ENCODE data around the gene LRMDA. TPM values are rescaled to one million over a fixed set of nuclear protein-coding genes. Genes with fewer than 3 reads are reported as not detected.

The LRMDA gene
- total and polyA plus RNA-seq, 2 donors (not counting 3 experiments of a cell fraction or from before 2014, with no cell fraction given), result 9.7 to 18.0 TPM

GRCh38 chr10:76049581-76050290 lies 618.3 kb downstream of the LRMDA start:
- DNase-seq (ENCODE audit: low read depth, low spot score), result no peak

More at GRCh38 chr10:76049581-76050290, 618.3 kb downstream of the LRMDA start:
- H3K27me3 ChIP-seq (ENCODE audit: control insufficient read depth in 2 of 2, insufficient read depth in 2 of 2, low read length in 2 of 2), result no peaks in the 10 kb centered on the region
- H3K9ac ChIP-seq (replicated peaks; ENCODE audit: extremely low read depth, insufficient read depth, low read length), result no peak overlapping the region
- H3K4me1 ChIP-seq (ENCODE audit: control insufficient read depth, extremely low read depth, insufficient read depth, low read length), result no peaks in the 10 kb centered on the region
- POLR2A ChIA-PET, result no interaction called here
- no peaks in the 10 kb centered on the region for H3K36me3 ChIP-seq (ENCODE audit: control insufficient read depth in 2 of 2, extremely low read depth in 1 of 2, insufficient read depth in 2 of 2, low read length in 2 of 2)
- no peak overlapping the region for H3K27ac ChIP-seq (ENCODE audit: insufficient read depth, low read depth, low read length)
- no peaks in the 10 kb centered on the region for H3K9me3 ChIP-seq (replicated peaks; ENCODE audit: control insufficient read depth, insufficient read depth, low read length)
- CTCF ChIA-PET, result no interaction called here
- no peak for FAIRE-seq
- H3K4me3 ChIP-seq (replicated peaks in 1 of 3; ENCODE audit: insufficient read depth in 1 of 3, low read depth in 1 of 3, low read length in 3 of 3), result no peak overlapping the region
- H2AFZ ChIP-seq (ENCODE audit: low read depth, low read length), result no peak overlapping the region
- TF ChIP-seq JUN (IDR thresholded peaks at IDR 0.05; ENCODE audit: borderline replicate concordance, insufficient read depth, insufficient read length, low read depth), result no peak
- no peak for TF ChIP-seq CTCF (IDR thresholded peaks at IDR 0.05; ENCODE audit: extremely low read depth in 1 of 2, insufficient read depth in 1 of 2, low read depth in 1 of 2, low read length in 2 of 2)
- TF ChIP-seq MAX (IDR thresholded peaks at IDR 0.05; ENCODE audit: insufficient read depth, insufficient read length), result no peak
- TF ChIP-seq GATA2 (IDR thresholded peaks at IDR 0.05; ENCODE audit: insufficient read depth, insufficient read length, low read depth, low read length), result no peak
- TF ChIP-seq POLR2AphosphoS5 (IDR thresholded peaks at IDR 0.05; ENCODE audit: insufficient read depth, low read depth, low read length), result no peak
- TF ChIP-seq POLR2A (IDR thresholded peaks at IDR 0.05; ENCODE audit: low read depth, low read length), result no peak
- TF ChIP-seq FOS (IDR thresholded peaks at IDR 0.05; ENCODE audit: borderline replicate concordance, insufficient read depth, low read length), result no peak
- no peak for TF ChIP-seq EZH2 (IDR thresholded peaks at IDR 0.05; ENCODE audit: borderline replicate concordance, low read depth, low read length, severe bottlenecking)
- TF ChIP-seq MYC (IDR thresholded peaks at IDR 0.05; ENCODE audit: low read depth, low read length), result no peak
- H3K4me2 ChIP-seq (ENCODE audit: insufficient read depth, low read length), result no peak overlapping the region
- H3K9me1 ChIP-seq (replicated peaks; ENCODE audit: control insufficient read depth, extremely low read depth, insufficient read depth, low read length), result no peaks in the 10 kb centered on the region
- dilution Hi-C loops (cut with MboI; ENCODE audit: extremely low pct_ligation_motif_present, low sequenced_read_pairs) (no loop called here), intact Hi-C loops (cut with micrococcal nuclease) (no loop called here)
- no peaks in the 10 kb centered on the region for H3K79me2 ChIP-seq (ENCODE audit: control insufficient read depth, insufficient read depth, low read length)
- BruUV-seq (replicated peaks), result no TSS peak
- H4K20me1 ChIP-seq (replicated peaks; ENCODE audit: control insufficient read depth, extremely low read depth, insufficient read depth, low read length), result no peaks in the 10 kb centered on the region
